Stimulated activated CD8-positive, alpha-beta memory T cell treated with anti-CD3 and anti-CD28 coated beads, Interleukin-12 subunit alpha, Interleukin-12 subunit beta, amount 100 ng/mL, for 24 hours (primary cell): Measurements from ENCODE around the gene TEX54.
"Not testable (repeated sequence)": the region's sequence is repeated elsewhere in the genome, so short reads cannot be mapped to it uniquely, and the experiment has no call there.

Experiments
- DNase-seq: peaks from one replicate; pipeline ENCODE4 v3.0.0-alpha.2; 2020; ENCODE audit errors: extremely low read depth

The TEX54 gene

DNA sequence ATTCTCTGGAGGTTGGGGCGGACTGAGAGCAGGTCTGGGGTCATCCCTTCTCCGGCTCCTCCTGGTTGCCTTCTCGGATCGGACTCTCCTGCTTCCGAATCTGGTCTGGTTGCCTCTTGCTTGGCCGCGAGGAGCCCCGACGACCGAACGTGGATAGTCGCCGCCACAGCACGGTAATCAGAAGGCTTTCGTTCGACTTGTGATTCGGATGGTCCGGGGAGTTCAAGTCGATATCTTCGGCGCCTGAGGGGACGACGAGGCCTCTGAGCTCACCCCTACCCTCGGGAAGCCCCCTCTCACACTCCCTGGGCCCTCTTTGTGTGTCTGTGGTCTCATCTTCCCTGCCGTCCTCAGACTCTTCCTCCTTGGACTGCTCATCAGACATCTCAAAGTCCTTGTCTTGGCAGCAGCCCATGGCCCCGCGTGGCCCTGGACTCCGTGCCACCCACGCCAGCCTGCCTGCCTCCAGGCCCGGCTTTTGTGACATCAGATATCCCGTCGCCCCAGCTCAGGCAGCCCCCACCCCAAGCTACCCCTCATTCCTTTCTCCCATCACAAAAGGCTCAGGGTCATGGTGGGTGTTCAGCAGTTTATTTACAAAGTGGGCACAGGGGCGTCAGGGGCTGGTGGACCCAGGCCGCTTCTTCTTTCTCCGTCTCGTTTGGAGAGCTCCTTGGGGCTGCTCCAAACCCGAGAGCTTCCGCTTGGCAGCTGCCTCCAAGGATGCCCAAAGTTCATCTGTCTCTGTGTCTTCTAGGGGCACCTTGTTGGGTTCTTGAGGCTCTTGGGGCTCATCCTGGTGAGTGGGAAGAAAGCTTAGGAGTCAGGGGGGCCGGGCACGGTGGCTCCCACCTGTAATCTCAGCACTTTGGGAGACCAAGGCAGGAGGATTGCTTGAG is at the start of gene TEX54:
Gene TEX54 (minus strand): TSS at position 506 of the 899 bp plus-strand sequence.
- DNase-seq = no peak

GRCh38 chr11:62882431-62882749 is 49.7 kb upstream of the TEX54 start:
- no peak for DNase-seq

DNA sequence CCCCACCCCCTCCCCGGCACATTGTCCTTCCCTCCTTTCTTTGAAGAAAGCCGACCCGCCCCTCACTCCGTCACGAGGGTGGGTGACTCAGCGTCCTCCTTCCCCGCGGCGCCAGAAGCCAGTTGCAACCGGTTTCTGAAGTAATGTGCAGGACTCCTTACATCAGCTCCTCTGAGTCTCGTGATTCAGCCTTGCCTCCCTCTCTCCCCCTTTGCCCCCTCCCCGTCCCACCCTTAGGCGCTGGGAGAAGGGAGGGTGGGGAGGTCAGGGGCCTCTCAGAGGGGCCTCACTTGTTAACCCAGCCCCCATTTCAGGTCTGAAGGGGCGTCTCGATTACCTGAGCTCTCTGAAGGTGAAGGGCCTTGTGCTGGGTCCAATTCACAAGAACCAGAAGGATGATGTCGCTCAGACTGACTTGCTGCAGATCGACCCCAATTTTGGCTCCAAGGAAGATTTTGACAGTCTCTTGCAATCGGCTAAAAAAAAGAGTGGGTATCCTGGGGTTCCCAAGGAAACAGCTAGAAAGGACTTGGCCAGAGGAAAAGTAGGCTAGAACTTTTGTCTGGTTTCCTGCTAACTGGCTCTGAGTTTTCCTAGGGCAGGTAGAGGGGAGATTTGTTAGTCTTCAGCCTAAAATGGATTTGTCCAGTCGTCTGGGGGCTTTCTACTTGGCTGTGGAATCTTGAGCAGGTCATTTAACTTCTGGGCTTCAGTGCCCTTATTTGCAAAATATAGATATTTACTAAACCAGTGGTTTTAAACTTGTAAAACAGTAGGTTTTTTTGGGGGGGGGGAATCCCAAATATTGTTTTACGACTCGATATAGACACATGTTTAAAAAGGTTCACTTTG is 49.2 kb upstream of the TEX54 start:
- peak; percentile 90 for DNase-seq

DNA sequence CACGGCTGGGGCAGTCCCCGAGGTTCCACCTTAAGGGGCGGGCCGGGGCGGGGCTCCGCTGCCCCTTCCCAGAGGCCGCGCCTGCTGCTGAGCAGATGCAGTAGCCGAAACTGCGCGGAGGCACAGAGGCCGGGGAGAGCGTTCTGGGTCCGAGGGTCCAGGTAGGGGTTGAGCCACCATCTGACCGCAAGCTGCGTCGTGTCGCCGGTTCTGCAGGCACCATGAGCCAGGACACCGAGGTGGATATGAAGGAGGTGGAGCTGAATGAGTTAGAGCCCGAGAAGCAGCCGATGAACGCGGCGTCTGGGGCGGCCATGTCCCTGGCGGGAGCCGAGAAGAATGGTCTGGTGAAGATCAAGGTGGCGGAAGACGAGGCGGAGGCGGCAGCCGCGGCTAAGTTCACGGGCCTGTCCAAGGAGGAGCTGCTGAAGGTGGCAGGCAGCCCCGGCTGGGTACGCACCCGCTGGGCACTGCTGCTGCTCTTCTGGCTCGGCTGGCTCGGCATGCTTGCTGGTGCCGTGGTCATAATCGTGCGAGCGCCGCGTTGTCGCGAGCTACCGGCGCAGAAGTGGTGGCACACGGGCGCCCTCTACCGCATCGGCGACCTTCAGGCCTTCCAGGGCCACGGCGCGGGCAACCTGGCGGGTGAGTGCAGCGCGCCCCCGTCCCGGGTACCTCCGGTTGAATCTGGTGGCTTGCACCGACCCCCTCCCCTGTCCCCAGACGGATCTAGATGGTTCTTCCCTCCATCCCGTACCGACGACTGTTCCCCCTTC is 48.4 kb upstream of the TEX54 start, which contains the start of gene SLC3A2:
Gene SLC3A2 (plus strand): TSS at position 94 of the 776 bp plus-strand sequence. CDS start 128 bp downstream, at position 222.
- peak; percentile 75 for DNase-seq

DNA sequence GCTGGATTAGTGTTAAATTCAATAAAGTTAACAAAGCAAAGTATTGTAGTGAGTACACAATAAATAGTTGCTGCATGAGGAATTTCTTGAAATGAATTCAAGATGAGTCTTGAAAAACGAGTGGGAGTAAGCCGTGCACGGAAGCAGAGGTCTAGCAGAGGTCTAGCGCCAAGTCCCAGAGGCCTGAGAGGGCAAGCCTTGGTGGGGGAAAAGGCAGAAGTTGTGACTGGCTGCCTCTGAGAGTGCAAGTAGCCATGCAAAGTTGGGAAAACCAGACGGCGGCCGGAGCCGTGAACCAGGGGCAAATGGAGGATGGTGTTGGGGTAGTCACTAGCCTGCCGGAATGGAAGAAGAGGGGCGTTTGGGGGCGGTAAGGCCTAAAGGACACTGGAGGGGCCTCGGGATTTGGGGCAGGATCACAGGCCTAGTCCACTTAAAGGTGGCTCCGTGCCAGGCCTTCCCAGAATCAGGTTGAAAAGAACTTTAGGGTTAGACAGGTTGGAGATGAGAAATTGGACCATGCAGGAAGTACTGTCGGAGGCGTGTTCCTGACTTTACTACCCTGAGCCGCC is 47.7 kb upstream of the TEX54 start:
- no peak for DNase-seq

- DNase-seq = no peak
Measured at GRCh38 chr11:62879235-62879978, 46.8 kb upstream of the TEX54 start.

- no peak for DNase-seq
Measured at GRCh38 chr11:62876712-62877111, 44.1 kb upstream of the TEX54 start.

- no peak for DNase-seq
Measured at GRCh38 chr11:62875698-62876478, 43.2 kb upstream of the TEX54 start.

- DNase-seq = no peak
Measured at GRCh38 chr11:62874851-62875250, 42.2 kb upstream of the TEX54 start.

- no peak for DNase-seq
Measured at GRCh38 chr11:62865635-62866034, 33.0 kb upstream of the TEX54 start.

DNA sequence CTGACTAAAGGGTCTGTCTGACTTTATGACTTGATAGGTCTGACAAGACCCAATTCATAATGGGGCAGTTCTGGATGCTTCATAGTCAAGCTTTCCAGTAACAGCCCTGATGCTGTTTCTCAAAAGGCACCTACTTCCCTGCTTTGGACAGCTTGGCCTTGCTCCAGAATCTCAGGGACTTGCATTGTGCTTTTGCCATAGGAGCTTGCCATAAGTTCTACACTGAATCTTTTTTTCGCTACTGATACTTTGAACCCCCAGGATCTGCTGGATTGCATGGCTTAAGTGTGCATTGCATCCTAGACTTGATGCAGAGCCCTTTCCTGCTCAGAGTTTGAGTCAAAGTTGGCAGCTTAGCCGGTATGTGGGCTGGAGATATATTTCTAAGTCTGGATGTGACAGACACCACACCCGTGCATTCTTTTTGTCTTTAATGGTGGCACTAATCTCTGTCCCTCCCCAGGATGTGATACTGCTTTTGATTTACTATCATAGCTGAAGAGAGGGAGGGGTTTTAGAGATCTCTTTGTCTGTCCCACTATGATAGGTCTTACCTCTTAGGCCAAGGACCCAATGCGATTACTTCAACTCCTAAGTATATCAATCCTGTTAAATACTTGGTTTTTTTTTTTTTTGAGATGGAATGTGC is 31.2 kb upstream of the TEX54 start:
- DNase-seq = no peak

GRCh38 chr11:62861564-62862192 is 29.0 kb upstream of the TEX54 start:
- DNase-seq = not testable (repeated sequence)

- DNase-seq = no peak
Measured at GRCh38 chr11:62860835-62861563, 28.4 kb upstream of the TEX54 start.

- not testable (repeated sequence) for DNase-seq
Measured at GRCh38 chr11:62859281-62859703, 26.7 kb upstream of the TEX54 start.

- DNase-seq = no peak
Measured at GRCh38 chr11:62858201-62858600, 25.6 kb upstream of the TEX54 start.

- DNase-seq = no peak
Measured at GRCh38 chr11:62857541-62857982, 24.9 kb upstream of the TEX54 start.

DNA sequence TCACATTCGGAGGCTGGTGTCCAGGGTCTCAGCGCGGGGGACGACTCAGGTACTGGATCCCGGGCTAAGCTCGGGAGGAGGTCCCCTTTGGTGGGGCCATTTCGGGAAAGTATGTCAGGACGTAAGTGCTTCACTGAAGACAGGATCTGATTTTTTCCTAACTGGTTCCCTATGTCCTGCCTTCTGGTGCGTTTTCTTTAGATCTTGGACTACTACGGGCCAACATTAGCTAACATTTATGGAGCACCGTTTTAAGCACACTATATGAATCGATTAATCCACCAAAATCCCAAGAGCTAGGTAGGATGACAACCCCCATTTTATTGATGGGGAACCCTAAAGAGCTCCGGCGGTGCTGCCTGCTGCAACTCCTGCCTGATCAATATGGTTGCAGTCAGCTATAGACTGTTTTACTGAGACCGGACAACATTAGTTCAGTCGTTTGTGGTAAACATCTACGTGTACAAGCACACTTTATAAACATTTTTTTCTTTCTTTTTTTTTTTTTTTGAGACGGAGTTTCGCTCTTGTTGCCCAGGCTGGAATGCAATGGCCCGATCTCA is 23.8 kb upstream of the TEX54 start:
- DNase-seq = no peak
